ENCODE results near the gene SLC39A6. TPM values are rescaled to one million over a fixed set of nuclear protein-coding genes. Genes with fewer than 3 reads are reported as not detected.

Gene SLC39A6
- total RNA-seq, 1 donor from 2014 or later = 81.3 TPM

- Histone ChIP-seq H3K4me1 (ENCODE audit: insufficient read depth, low read length) (no peaks in the 10 kb centered on the region), H3K4me2 (ENCODE audit: low read length) (no peak overlapping the region), H4K20me1 (ENCODE audit: insufficient read depth, low read length) (no peaks in the 10 kb centered on the region), H3K36me3 (ENCODE audit: insufficient read depth, low read length) (peaks cover 31% of the 10 kb centered on the region), H3K9ac (ENCODE audit: low read length) (no peak overlapping the region), H3K9me3 (ENCODE audit: insufficient read depth, low read depth, low read length) (no peaks in the 10 kb centered on the region), H3K27me3 (ENCODE audit: insufficient read depth, low read length) (no peaks in the 10 kb centered on the region), H2AFZ (ENCODE audit: low read depth, low read length) (no peak overlapping the region), H3K79me2 (ENCODE audit: insufficient read depth, low read length) (no peaks in the 10 kb centered on the region), H3K27ac (ENCODE audit: low read depth, low read length) (no peak overlapping the region), H3K4me3 (ENCODE audit: insufficient read depth, low read depth, low read length) (no peak overlapping the region)
- no peak overlapping the region for H3K27ac Mint-ChIP-seq (ENCODE audit: unreplicated experiment)
- H3K4me1 Mint-ChIP-seq (ENCODE audit: low read depth, unreplicated experiment) = no peaks in the 10 kb centered on the region
- TF ChIP-seq CTCF (IDR thresholded peaks at IDR 0.05; ENCODE audit: insufficient read depth, low read depth, low read length) = no peak
- TF ChIP-seq EZH2 (IDR thresholded peaks at IDR 0.05; ENCODE audit: insufficient read depth, low read length) = no peak
- H3K27me3 Mint-ChIP-seq (ENCODE audit: low read depth, unreplicated experiment) = no peaks in the 10 kb centered on the region
- H3K36me3 Mint-ChIP-seq (ENCODE audit: low read depth, unreplicated experiment) = peaks cover 6% of the 10 kb centered on the region
- DNase-seq (ENCODE audit: low read depth) = no peak
- no peak overlapping the region for H3K4me3 Mint-ChIP-seq (ENCODE audit: unreplicated experiment)
- FAIRE-seq = no peak
- H3K9me3 Mint-ChIP-seq (ENCODE audit: unreplicated experiment) = no peaks in the 10 kb centered on the region
These were observed 14.9 kb downstream of the SLC39A6 start for GRCh38 chr18:36114251-36114650.

- H3K4me3 Mint-ChIP-seq (ENCODE audit: unreplicated experiment) = no peak overlapping the region
- DNase-seq (ENCODE audit: low read depth) (no peak), FAIRE-seq (peak; percentile 89)
- H3K4me1 Mint-ChIP-seq (ENCODE audit: low read depth, unreplicated experiment) = no peaks in the 10 kb centered on the region
- H3K4me2 ChIP-seq (ENCODE audit: low read length) = no peak overlapping the region
- TF ChIP-seq CTCF (IDR thresholded peaks at IDR 0.05; ENCODE audit: insufficient read depth, low read depth, low read length) (no peak), EZH2 (IDR thresholded peaks at IDR 0.05; ENCODE audit: insufficient read depth, low read length) (no peak)
- H3K27me3 Mint-ChIP-seq (ENCODE audit: low read depth, unreplicated experiment) = no peaks in the 10 kb centered on the region
- no peaks in the 10 kb centered on the region for H3K4me1 ChIP-seq (ENCODE audit: insufficient read depth, low read length)
- no peak overlapping the region for H3K9ac ChIP-seq (ENCODE audit: low read length)
- no peak overlapping the region for H3K27ac ChIP-seq (ENCODE audit: low read depth, low read length)
- no peak overlapping the region for H3K27ac Mint-ChIP-seq (ENCODE audit: unreplicated experiment)
- no peak overlapping the region for H2AFZ ChIP-seq (ENCODE audit: low read depth, low read length)
- H3K36me3 ChIP-seq (ENCODE audit: insufficient read depth, low read length) = peaks cover 26% of the 10 kb centered on the region
- no peaks in the 10 kb centered on the region for H3K9me3 Mint-ChIP-seq (ENCODE audit: unreplicated experiment)
- H3K9me3 ChIP-seq (ENCODE audit: insufficient read depth, low read depth, low read length) = no peaks in the 10 kb centered on the region
- peaks cover 3% of the 10 kb centered on the region for H3K36me3 Mint-ChIP-seq (ENCODE audit: low read depth, unreplicated experiment)
- H3K27me3 ChIP-seq (ENCODE audit: insufficient read depth, low read length) = no peaks in the 10 kb centered on the region
- H4K20me1 ChIP-seq (ENCODE audit: insufficient read depth, low read length) = no peaks in the 10 kb centered on the region
- H3K4me3 ChIP-seq (ENCODE audit: insufficient read depth, low read depth, low read length) = no peak overlapping the region
- no peaks in the 10 kb centered on the region for H3K79me2 ChIP-seq (ENCODE audit: insufficient read depth, low read length)
These were observed 16.8 kb downstream of the SLC39A6 start for GRCh38 chr18:36112302-36112701.

- H3K4me2 ChIP-seq (ENCODE audit: low read length) = no peak overlapping the region
- Mint-ChIP-seq H3K9me3 (ENCODE audit: unreplicated experiment) (no peaks in the 10 kb centered on the region), H3K27me3 (ENCODE audit: low read depth, unreplicated experiment) (no peaks in the 10 kb centered on the region), H3K4me1 (ENCODE audit: low read depth, unreplicated experiment) (no peaks in the 10 kb centered on the region), H3K27ac (ENCODE audit: unreplicated experiment) (no peak overlapping the region), H3K36me3 (ENCODE audit: low read depth, unreplicated experiment) (peaks cover under 1% of the 10 kb centered on the region), H3K4me3 (ENCODE audit: unreplicated experiment) (no peak overlapping the region)
- no peak overlapping the region for H3K4me3 ChIP-seq (ENCODE audit: insufficient read depth, low read depth, low read length)
- no peak overlapping the region for H2AFZ ChIP-seq (ENCODE audit: low read depth, low read length)
- no peak for FAIRE-seq
- no peaks in the 10 kb centered on the region for H3K4me1 ChIP-seq (ENCODE audit: insufficient read depth, low read length)
- no peaks in the 10 kb centered on the region for H3K79me2 ChIP-seq (ENCODE audit: insufficient read depth, low read length)
- H3K9me3 ChIP-seq (ENCODE audit: insufficient read depth, low read depth, low read length) = no peaks in the 10 kb centered on the region
- no peaks in the 10 kb centered on the region for H3K27me3 ChIP-seq (ENCODE audit: insufficient read depth, low read length)
- H3K27ac ChIP-seq (ENCODE audit: low read depth, low read length) = no peak overlapping the region
- DNase-seq (ENCODE audit: low read depth) = no peak
- H3K9ac ChIP-seq (ENCODE audit: low read length) = no peak overlapping the region
- H4K20me1 ChIP-seq (ENCODE audit: insufficient read depth, low read length) = no peaks in the 10 kb centered on the region
- TF ChIP-seq EZH2 (IDR thresholded peaks at IDR 0.05; ENCODE audit: insufficient read depth, low read length) = no peak
- no peak for TF ChIP-seq CTCF (IDR thresholded peaks at IDR 0.05; ENCODE audit: insufficient read depth, low read depth, low read length)
- H3K36me3 ChIP-seq (ENCODE audit: insufficient read depth, low read length) = peaks cover 14% of the 10 kb centered on the region
These were observed 19.4 kb downstream of the SLC39A6 start for GRCh38 chr18:36109737-36110136.

Data from astrocyte (in vitro differentiated cells and primary cell).